ENCODE data around the gene DPH1.

GRCh38 chr17:2053380-2054261, 23.7 kb downstream of the DPH1 start:
- TF ChIP-seq EP300 (IDR thresholded peaks at IDR 0.05) (no peak), CTCF (IDR thresholded peaks at IDR 0.05) (peak in 4 of 7 experiments; percentile 29 to 54 (median 40)), POLR2AphosphoS5 (IDR thresholded peaks at IDR 0.05) (no peak), POLR2A (IDR thresholded peaks at IDR 0.05) (no peak)
